ENCODE measurements around the gene CHKB.

DNA sequence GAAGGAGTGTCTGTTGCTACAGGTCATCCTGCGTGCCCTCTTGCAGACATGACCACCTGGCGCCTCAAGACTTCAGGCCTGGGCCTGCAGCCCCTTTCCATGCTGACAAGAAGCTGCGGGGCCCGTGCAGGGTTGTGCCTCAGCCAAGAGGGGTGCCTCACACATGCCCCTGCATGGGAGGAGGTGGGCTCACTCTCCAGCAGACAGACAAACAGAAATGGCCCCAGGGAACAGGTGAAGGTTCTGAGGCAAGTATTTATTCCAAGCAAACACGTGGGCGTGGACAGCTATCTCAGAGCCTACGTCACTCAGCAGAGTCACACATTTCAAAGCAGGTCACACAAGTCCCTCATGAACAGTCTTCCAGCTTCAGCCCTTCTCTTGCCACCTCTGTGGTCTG lies 14.0 kb downstream of the CHKB start:
- TF ChIP-seq CTCF (IDR thresholded peaks at IDR 0.05; ENCODE audit: insufficient read depth, low read length, poor library complexity, severe bottlenecking) (no peak), EZH2phosphoT487 (conservative IDR thresholded peaks at IDR 0.05; ENCODE audit: low read length) (no peak)

Measured in SU-DHL-6 (cell line).